GM19463 (cell line): ENCODE data around the gene LRRC63.
"Not testable (repeated sequence)": the region's sequence is repeated elsewhere in the genome, so short reads cannot be mapped to it uniquely, and the experiment has no call there.

Experiments used
- ATAC-seq: cut with Tn5 transposase; IDR thresholded peaks from one replicate; pipeline ENCODE4 v1.9.1; 2021; ENCODE audit warnings: mild to moderate bottlenecking, moderate library complexity; ENCODE audit not compliant: unreplicated experiment

The LRRC63 gene

GRCh38 chr13:46211483-46212351, at the start of gene LRRC63:
Gene LRRC63 (plus strand): TSS chr13:46211928. CDS start chr13:46213035, 1,107 bp downstream.
- peak; percentile 98 for ATAC-seq

DNA sequence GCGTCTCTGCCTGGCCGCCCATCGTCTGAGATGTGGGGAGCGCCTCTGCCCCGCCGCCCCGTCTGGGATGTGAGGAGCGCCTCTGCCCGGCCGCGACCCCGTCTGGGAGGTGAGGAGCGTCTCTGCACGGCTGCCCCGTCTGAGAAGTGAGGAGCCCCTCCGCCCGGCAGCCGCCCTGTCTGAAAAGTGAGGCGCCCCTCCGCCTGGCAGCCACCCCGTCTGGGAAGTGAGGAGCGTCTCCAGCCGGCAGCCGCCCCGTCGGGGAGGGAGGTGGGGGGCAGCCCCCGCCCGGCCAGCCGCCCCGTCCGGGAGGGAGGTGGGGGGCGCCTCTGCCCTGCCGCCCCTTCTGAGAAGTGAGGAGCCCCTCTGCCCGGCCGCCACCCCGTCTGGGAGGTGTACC, 49.0 kb upstream of the LRRC63 start:
- not testable (repeated sequence) for ATAC-seq

- ATAC-seq = no peak
These were observed 47.1 kb upstream of the LRRC63 start for GRCh38 chr13:46164661-46165060.

- ATAC-seq = peak; percentile 59
These were observed 46.1 kb upstream of the LRRC63 start for GRCh38 chr13:46165485-46166223.

- no peak for ATAC-seq
These were observed 45.5 kb upstream of the LRRC63 start for GRCh38 chr13:46166224-46166584.

DNA sequence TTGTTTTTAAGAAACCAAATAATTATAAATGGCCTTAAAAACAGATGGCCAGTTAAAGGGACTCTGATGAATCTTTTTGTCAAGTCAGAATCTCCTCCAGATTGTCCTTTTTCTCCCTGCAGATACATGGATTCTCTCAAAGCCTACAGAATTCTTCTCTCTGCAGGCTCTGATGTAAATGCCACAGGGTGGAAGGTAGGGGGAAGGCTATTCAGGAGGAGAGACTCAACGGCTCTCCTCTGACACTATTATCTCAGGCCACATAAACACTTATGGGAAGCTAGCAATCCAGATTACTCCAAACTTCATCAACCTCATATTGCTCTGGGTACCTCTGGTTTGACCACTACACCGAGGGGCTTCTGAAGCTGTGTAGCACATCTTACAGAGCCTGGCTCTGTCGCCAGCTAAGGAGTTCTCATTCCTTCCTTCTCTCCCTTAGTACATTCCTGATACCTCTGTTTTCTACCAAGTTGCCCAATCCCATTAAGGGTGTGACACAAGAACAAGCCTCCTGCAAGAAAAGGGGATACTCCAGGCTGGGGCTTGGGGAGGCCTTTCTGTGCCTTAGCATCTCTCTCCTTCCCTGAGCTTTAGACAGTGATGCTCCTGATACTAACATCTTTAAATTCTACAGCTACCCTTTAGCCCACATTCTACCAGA, 44.6 kb upstream of the LRRC63 start:
- no peak for ATAC-seq

DNA sequence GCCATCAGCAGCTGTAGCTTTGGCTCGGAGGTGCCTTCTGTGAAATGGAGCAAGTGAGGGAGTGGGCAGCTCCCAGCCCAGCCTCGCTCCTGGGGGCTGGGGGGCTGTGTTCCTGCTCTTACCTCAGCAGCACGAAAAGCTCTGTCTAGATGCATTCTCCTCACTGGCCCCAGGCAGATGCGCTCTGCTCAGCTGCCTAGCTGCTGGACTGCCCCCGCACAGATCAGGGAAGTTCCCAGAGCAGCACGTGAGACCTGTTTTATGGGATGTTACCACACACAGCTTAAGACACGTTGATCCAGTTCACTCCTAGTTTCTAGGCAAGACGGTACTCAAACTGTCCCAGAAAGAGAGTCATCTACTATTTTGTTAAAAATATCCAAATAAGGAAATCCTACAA, 43.4 kb upstream of the LRRC63 start:
- peak; percentile 33 for ATAC-seq

GRCh38 chr13:46168783-46169182, 42.9 kb upstream of the LRRC63 start:
- ATAC-seq = no peak

DNA sequence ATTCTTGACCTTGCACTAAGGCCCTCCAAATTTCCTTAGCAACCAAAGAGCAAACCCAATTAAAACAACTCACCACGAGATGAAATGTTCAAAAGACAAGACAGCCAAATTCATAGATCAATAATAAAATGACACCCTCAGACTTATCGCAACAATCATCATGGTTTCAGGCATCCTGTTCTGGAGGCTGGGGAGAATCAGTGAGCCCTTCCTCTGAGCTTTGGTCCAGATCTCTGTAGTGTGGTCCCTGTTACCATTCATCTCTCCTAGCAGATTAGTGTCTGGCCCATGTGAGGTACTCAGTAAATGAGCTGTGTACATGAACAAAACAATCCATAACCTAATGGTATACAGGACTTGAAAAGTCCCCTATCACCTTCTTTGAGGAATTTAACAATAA, 42.0 kb upstream of the LRRC63 start:
- no peak for ATAC-seq

DNA sequence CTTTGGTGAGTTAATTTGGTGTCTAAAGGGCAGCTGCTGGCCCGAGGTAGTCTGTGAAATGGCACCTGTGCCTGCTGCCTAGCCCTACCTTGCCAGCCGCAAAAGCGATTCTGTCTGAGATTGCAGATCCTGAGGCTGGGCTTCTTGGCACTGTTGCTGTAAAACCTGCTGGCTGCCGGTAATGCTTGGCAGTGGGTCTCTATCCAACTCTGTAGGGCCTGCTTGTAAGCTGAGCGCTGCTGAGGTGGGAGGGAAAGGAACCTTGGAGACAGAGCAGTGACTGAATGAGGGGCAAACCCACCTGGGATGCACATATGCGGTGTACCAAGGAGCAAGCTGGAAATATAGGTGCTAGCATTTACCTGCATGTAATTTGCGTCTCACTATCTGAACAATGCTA, 41.5 kb upstream of the LRRC63 start:
- ATAC-seq = no peak

GRCh38 chr13:46170687-46171086, 41.0 kb upstream of the LRRC63 start:
- ATAC-seq = no peak

DNA sequence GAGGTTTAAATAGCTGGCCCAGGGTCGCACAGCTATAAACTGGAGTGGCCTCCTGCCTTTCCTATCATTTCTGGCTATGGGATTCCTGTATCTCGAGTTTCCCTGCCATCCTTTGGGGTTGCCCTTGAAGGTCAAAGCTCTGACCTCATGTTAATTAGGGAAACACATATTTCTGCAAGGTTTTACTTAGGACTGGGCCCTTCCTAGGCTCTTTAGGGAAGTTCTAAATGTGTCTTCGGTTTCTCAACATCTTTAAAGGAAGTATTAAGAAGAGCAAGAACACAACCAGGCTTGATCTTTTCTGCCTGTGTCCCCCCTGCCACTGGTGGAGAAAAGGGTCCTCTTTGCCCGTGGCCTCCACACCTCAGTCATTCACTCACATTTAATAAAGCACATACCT, 40.5 kb upstream of the LRRC63 start:
- ATAC-seq = no peak

DNA sequence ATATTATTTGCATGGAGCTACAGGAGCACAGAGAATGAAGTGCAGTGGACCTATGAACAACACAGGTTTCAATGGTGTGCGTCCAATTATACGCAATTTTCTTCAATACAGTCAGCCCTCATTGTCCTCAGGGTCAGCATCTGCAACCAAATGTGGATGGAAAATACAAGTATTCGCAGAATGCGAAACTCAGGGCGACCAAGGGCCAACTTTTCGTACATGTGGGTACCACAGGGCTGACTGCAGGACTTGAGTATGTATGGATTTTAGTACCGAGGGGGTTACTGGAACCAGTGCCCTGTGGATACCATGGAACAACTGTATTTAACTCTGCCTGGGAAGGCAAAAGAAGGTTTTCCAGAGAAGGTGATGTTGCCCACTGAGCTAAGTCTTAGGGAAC, 40.0 kb upstream of the LRRC63 start:
- ATAC-seq = no peak

- ATAC-seq = no peak
These were observed 39.2 kb upstream of the LRRC63 start for GRCh38 chr13:46172531-46172991.

- ATAC-seq = peak; percentile 63
These were observed 38.1 kb upstream of the LRRC63 start for GRCh38 chr13:46173656-46174055.

DNA sequence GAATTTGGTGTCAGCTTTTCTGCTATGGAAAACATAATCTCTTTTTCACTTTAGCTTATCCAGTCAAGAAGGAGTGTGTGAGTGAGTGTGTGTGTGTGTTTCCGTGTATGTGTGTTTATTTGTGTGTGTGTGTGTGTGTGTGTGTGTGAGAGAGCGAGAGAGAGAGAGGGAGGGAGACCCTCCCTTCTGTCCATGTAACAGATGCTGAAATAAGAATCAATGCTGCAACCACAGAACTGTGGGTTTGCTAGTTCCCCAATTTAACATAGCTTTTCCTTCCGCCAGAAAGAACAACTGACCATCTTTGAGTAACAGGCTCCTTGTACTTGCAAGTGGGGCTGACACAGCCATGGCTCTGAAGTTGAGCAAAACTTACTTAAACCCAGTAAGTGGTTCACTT, 35.0 kb upstream of the LRRC63 start:
- peak; percentile 27 for ATAC-seq

GRCh38 chr13:46178143-46178542, 33.6 kb upstream of the LRRC63 start:
- no peak for ATAC-seq

DNA sequence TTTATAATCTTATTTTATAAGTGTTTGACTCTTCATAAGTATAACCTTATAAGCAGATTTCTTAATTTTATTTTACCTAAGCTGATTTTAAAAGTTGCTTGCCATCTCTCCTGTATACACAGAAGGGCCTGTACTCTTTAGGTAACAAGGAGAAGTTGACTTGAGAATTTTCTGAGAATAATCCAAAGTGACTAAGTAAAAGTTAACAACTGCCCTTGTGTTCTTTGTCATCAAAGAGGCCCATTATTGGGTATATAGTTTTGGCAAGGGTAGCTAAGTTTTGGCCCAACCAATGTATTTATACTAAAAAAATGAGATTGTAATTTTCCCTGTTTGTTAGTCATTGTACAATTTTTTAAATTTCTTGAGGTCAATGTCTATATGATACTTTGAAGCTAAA, 32.9 kb upstream of the LRRC63 start:
- ATAC-seq = no peak

DNA sequence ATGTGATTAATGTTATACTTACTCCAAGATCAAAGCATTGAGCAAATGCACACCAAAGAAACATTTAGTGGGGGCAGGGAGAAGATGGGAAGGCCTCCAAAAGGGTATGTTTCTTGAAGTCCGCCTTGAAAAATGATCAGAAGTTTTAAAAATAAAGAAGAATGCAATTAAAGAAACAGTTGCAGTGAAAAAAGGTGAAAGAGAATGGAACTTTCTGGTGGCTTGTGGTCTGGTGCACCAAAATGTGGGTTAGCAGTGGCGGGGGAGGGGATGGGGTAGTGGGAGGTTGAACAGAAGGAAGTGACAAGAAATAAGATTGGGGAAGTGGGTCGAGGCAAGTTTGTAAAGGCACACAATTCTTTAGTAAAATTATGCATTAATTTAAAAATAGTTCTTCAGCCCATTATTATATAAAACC, 32.2 kb upstream of the LRRC63 start:
- no peak for ATAC-seq

DNA sequence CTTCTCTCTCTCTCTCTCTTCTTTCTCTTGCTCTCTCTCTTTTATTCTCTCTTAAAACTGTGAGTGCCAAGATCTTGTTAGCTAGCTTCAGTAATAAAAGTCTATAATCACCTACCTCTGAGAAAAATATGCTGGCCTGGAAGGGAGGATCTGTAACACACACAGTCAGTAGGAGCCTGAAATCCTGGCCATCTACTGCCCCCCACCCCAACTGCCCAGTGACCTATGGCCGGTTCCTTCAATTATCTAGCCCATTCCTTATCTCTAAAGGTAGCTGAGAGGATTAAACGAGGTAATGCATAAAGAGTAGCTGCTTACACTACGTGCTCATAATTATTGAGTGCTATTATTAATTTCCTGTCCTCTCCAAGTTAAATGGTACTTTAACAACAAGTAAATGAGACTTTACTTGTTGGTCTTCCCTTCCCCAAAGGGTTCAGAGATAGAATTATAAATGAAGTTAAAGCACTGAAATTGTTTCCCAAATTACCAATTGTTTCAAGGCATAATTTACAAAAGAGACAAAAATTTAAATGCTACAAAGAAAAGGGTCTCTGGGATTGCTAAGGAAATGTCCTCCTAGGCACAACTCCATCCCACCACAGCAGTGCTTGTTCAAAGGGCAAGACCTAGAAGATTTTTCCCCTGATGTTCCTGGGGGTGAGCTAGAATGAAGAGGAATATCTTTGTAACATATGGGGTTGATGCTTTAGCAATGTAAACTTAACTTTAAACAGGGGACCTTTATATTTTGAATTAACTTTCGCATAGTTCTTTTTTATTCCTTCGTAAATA, 31.6 kb upstream of the LRRC63 start:
- ATAC-seq = no peak

DNA sequence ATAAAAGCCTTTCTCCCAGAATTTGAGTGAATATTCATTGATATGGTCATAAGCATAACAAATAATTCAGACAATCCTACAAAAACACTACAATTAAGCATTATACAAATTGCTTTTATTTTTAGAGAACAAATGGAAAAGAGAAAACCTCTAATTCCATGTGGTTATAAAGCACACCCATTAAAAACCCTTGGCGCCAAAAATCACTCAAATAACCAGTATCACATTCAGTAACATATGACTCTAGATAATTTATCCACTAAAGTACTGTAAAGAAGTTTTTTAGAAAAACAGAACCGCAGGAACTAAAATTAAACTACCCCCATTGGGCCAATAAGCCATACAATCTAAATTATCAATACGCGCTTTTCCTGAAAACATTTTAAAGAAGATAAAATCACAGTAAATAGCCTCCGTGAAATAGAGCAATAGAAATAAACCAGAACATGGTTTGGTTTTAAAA, 30.3 kb upstream of the LRRC63 start:
- ATAC-seq = no peak
